ENCODE results near the gene KIAA1586.
"Not testable (repeated sequence)": the region's sequence is repeated elsewhere in the genome, so short reads cannot be mapped to it uniquely, and the experiment has no call there.

Gene KIAA1586

GRCh38 chr6:57085471-57085870 lies 39.0 kb downstream of the KIAA1586 start:
- no peak overlapping the region for H3K4me3 ChIP-seq (ENCODE audit: low read length)
- no peaks in the 10 kb centered on the region for H3K27me3 ChIP-seq (ENCODE audit: control insufficient read depth, insufficient read depth, low read length)
- no peaks in the 10 kb centered on the region for H3K9me3 ChIP-seq (replicated peaks; ENCODE audit: low read length)
- H3K4me1 ChIP-seq (ENCODE audit: control insufficient read depth, insufficient read depth, low read length) = peaks cover 5% of the 10 kb centered on the region
- no peaks in the 10 kb centered on the region for H3K36me3 ChIP-seq (ENCODE audit: insufficient read depth, low read length)
- no peak overlapping the region for H3K9ac ChIP-seq (ENCODE audit: low read depth, low read length)
- no peak overlapping the region for H3K4me2 ChIP-seq (ENCODE audit: low read length)

- peaks cover 11% of the 10 kb centered on the region for H3K4me1 ChIP-seq (ENCODE audit: control insufficient read depth, insufficient read depth, low read length)
- no peak overlapping the region for H3K9ac ChIP-seq (ENCODE audit: low read depth, low read length)
- peaks cover 6% of the 10 kb centered on the region for H3K36me3 ChIP-seq (ENCODE audit: insufficient read depth, low read length)
- H3K4me3 ChIP-seq (ENCODE audit: low read length) = no peak overlapping the region
- H3K27me3 ChIP-seq (ENCODE audit: control insufficient read depth, insufficient read depth, low read length) = no peaks in the 10 kb centered on the region
- no peak overlapping the region for H3K4me2 ChIP-seq (ENCODE audit: low read length)
- no peaks in the 10 kb centered on the region for H3K9me3 ChIP-seq (replicated peaks; ENCODE audit: low read length)
Measured at GRCh38 chr6:57086843-57087242, 40.4 kb downstream of the KIAA1586 start.

- Histone ChIP-seq H3K4me2 (ENCODE audit: low read length) (no peak overlapping the region), H3K36me3 (ENCODE audit: insufficient read depth, low read length) (peaks cover 11% of the 10 kb centered on the region), H3K9me3 (replicated peaks; ENCODE audit: low read length) (no peaks in the 10 kb centered on the region), H3K9ac (ENCODE audit: low read depth, low read length) (no peak overlapping the region), H3K4me1 (ENCODE audit: control insufficient read depth, insufficient read depth, low read length) (peaks cover 16% of the 10 kb centered on the region), H3K27me3 (ENCODE audit: control insufficient read depth, insufficient read depth, low read length) (no peaks in the 10 kb centered on the region), H3K4me3 (ENCODE audit: low read length) (no peak overlapping the region)
Measured at GRCh38 chr6:57087916-57088315, 41.4 kb downstream of the KIAA1586 start.

GRCh38 chr6:57089265-57089664 lies 42.8 kb downstream of the KIAA1586 start:
- peak overlapping the region; percentile 75 for H3K4me3 ChIP-seq (ENCODE audit: low read length)
- peak overlapping the region; percentile 88 for H3K4me2 ChIP-seq (ENCODE audit: low read length)
- H3K4me1 ChIP-seq (ENCODE audit: control insufficient read depth, insufficient read depth, low read length) = peaks cover 25% of the 10 kb centered on the region
- no peaks in the 10 kb centered on the region for H3K9me3 ChIP-seq (replicated peaks; ENCODE audit: low read length)
- H3K9ac ChIP-seq (ENCODE audit: low read depth, low read length) = peak overlapping the region; percentile 81
- H3K27me3 ChIP-seq (ENCODE audit: control insufficient read depth, insufficient read depth, low read length) = no peaks in the 10 kb centered on the region
- peaks cover 11% of the 10 kb centered on the region for H3K36me3 ChIP-seq (ENCODE audit: insufficient read depth, low read length)

- Histone ChIP-seq H3K4me3 (ENCODE audit: low read length) (peak within 1 kb of the TSS; percentile 75), H3K4me2 (ENCODE audit: low read length) (peak within 1 kb of the TSS; percentile 88), H3K9ac (ENCODE audit: low read depth, low read length) (peak within 1 kb of the TSS; percentile 81)
Measured at GRCh38 chr6:57089687-57090457, 43.4 kb downstream of the KIAA1586 start, which contains the start of gene ZNF451. TSS of gene ZNF451 (plus strand) at chr6:57090188. CDS start at chr6:57090254, 66 bp downstream.

GRCh38 chr6:57090458-57091067 lies 44.1 kb downstream of the KIAA1586 start:
- Histone ChIP-seq H3K36me3 (ENCODE audit: insufficient read depth, low read length) (peaks cover 23% of the 10 kb centered on the region), H3K9ac (ENCODE audit: low read depth, low read length) (peak overlapping the region; percentile 81), H3K4me1 (ENCODE audit: control insufficient read depth, insufficient read depth, low read length) (peaks cover 29% of the 10 kb centered on the region)
- H3K9me3 ChIP-seq (replicated peaks; ENCODE audit: low read length); H3K4me3 ChIP-seq (ENCODE audit: low read length); H3K4me2 ChIP-seq (ENCODE audit: low read length); H3K27me3 ChIP-seq (ENCODE audit: control insufficient read depth, insufficient read depth, low read length): not testable (repeated sequence)

More at GRCh38 chr6:57089687-57090457, 43.4 kb downstream of the KIAA1586 start, which contains the start of gene ZNF451:
- Histone ChIP-seq H3K9me3 (replicated peaks; ENCODE audit: low read length) (no peaks in the 10 kb centered on the region), H3K36me3 (ENCODE audit: insufficient read depth, low read length) (peaks cover 16% of the 10 kb centered on the region), H3K4me1 (ENCODE audit: control insufficient read depth, insufficient read depth, low read length) (peaks cover 28% of the 10 kb centered on the region), H3K27me3 (ENCODE audit: control insufficient read depth, insufficient read depth, low read length) (no peaks in the 10 kb centered on the region)

GRCh38 chr6:57091375-57091774 lies 44.9 kb downstream of the KIAA1586 start:
- Histone ChIP-seq H3K36me3 (ENCODE audit: insufficient read depth, low read length) (peaks cover 23% of the 10 kb centered on the region), H3K9ac (ENCODE audit: low read depth, low read length) (peak overlapping the region; percentile 31), H3K4me3 (ENCODE audit: low read length) (peak overlapping the region; percentile 63), H3K4me1 (ENCODE audit: control insufficient read depth, insufficient read depth, low read length) (peaks cover 29% of the 10 kb centered on the region), H3K4me2 (ENCODE audit: low read length) (peak overlapping the region; percentile 80)
- not testable (repeated sequence) for H3K9me3 ChIP-seq (replicated peaks; ENCODE audit: low read length); H3K27me3 ChIP-seq (ENCODE audit: control insufficient read depth, insufficient read depth, low read length)

GRCh38 chr6:57094689-57095088 lies 48.2 kb downstream of the KIAA1586 start:
- H3K27me3 ChIP-seq (ENCODE audit: control insufficient read depth, insufficient read depth, low read length) = no peaks in the 10 kb centered on the region
- H3K4me3 ChIP-seq (ENCODE audit: low read length) = no peak overlapping the region
- H3K4me1 ChIP-seq (ENCODE audit: control insufficient read depth, insufficient read depth, low read length) = peaks cover 33% of the 10 kb centered on the region
- H3K4me2 ChIP-seq (ENCODE audit: low read length) = no peak overlapping the region
- peaks cover 44% of the 10 kb centered on the region for H3K36me3 ChIP-seq (ENCODE audit: insufficient read depth, low read length)
- no peak overlapping the region for H3K9ac ChIP-seq (ENCODE audit: low read depth, low read length)
- no peaks in the 10 kb centered on the region for H3K9me3 ChIP-seq (replicated peaks; ENCODE audit: low read length)

- H3K36me3 ChIP-seq (ENCODE audit: insufficient read depth, low read length) = peaks cover 62% of the 10 kb centered on the region
- no peak overlapping the region for H3K9ac ChIP-seq (ENCODE audit: low read depth, low read length)
Measured at GRCh38 chr6:57097596-57097995, 51.1 kb downstream of the KIAA1586 start.

GRCh38 chr6:57102976-57103375 lies 56.5 kb downstream of the KIAA1586 start:
- Histone ChIP-seq H3K9me3 (replicated peaks; ENCODE audit: low read length) (no peaks in the 10 kb centered on the region), H3K36me3 (ENCODE audit: insufficient read depth, low read length) (peaks cover 76% of the 10 kb centered on the region), H3K27me3 (ENCODE audit: control insufficient read depth, insufficient read depth, low read length) (no peaks in the 10 kb centered on the region), H3K9ac (ENCODE audit: low read depth, low read length) (no peak overlapping the region), H3K4me3 (ENCODE audit: low read length) (no peak overlapping the region), H3K4me2 (ENCODE audit: low read length) (no peak overlapping the region), H3K4me1 (ENCODE audit: control insufficient read depth, insufficient read depth, low read length) (no peaks in the 10 kb centered on the region)

More at GRCh38 chr6:57097596-57097995, 51.1 kb downstream of the KIAA1586 start:
- no peaks in the 10 kb centered on the region for H3K9me3 ChIP-seq (replicated peaks; ENCODE audit: low read length)
- H3K4me3 ChIP-seq (ENCODE audit: low read length) = no peak overlapping the region
- H3K4me1 ChIP-seq (ENCODE audit: control insufficient read depth, insufficient read depth, low read length) = peaks cover 22% of the 10 kb centered on the region
- H3K27me3 ChIP-seq (ENCODE audit: control insufficient read depth, insufficient read depth, low read length) = no peaks in the 10 kb centered on the region
- no peak overlapping the region for H3K4me2 ChIP-seq (ENCODE audit: low read length)

GRCh38 chr6:57104336-57104735 lies 57.8 kb downstream of the KIAA1586 start:
- H3K4me3 ChIP-seq (ENCODE audit: low read length) = no peak overlapping the region
- H3K36me3 ChIP-seq (ENCODE audit: insufficient read depth, low read length) = peaks cover 63% of the 10 kb centered on the region
- H3K9me3 ChIP-seq (replicated peaks; ENCODE audit: low read length) = no peaks in the 10 kb centered on the region
- no peaks in the 10 kb centered on the region for H3K27me3 ChIP-seq (ENCODE audit: control insufficient read depth, insufficient read depth, low read length)
- H3K9ac ChIP-seq (ENCODE audit: low read depth, low read length) = no peak overlapping the region
- H3K4me2 ChIP-seq (ENCODE audit: low read length) = no peak overlapping the region
- H3K4me1 ChIP-seq (ENCODE audit: control insufficient read depth, insufficient read depth, low read length) = no peaks in the 10 kb centered on the region
